Loucy (cell line): Measurements from ENCODE around the gene PPRC1.

Experiments used
- H2AFZ ChIP-seq: fragments of 200-600 bp; sonication (generic); 2 replicates; pipeline ENCODE4 v1.6.0; 2016; ENCODE audit warnings: antibody characterized with exemption, mild to moderate bottlenecking, low read length, moderate library complexity
- H3F3A ChIP-seq: fragments of 200-600 bp; 2 replicates; pipeline ENCODE4 v1.6.0; 2016; ENCODE audit warnings: antibody characterized with exemption, low read depth, mild to moderate bottlenecking
- H3K27me3 ChIP-seq: fragments of 200-600 bp; sonication (generic); 2 replicates; pipeline ENCODE4 v1.6.1; 2014; ENCODE audit warnings: low read length, mild to moderate bottlenecking; ENCODE audit not compliant: insufficient read depth, poor library complexity, severe bottlenecking
- H3K36me3 ChIP-seq: fragments of 200-600 bp; sonication (generic); 2 replicates; pipeline ENCODE4 v1.6.1; 2016; ENCODE audit warnings: low read length; ENCODE audit not compliant: insufficient read depth
- H3K4me1 ChIP-seq: fragments of 200-600 bp; sonication (generic); 2 replicates; pipeline ENCODE4 v1.5.1; 2014; ENCODE audit warnings: low read length, mild to moderate bottlenecking; ENCODE audit not compliant: insufficient read depth, poor library complexity, severe bottlenecking
- H3K4me2 ChIP-seq: fragments of 200-600 bp; sonication (generic); 2 replicates; pipeline ENCODE4 v1.6.0; 2014; ENCODE audit warnings: antibody characterized with exemption, low read length, low read depth, mild to moderate bottlenecking; ENCODE audit not compliant: poor library complexity, severe bottlenecking
- H3K4me3 ChIP-seq: fragments of 200-600 bp; sonication (generic); 2 replicates; pipeline ENCODE4 v1.5.1; 2014; ENCODE audit warnings: low read length, mild to moderate bottlenecking, mixed read lengths; ENCODE audit not compliant: poor library complexity, severe bottlenecking
- H3K79me2 ChIP-seq: fragments of 200-600 bp; sonication (generic); 2 replicates; pipeline ENCODE4 v1.6.1; 2014; ENCODE audit warnings: low read length; ENCODE audit not compliant: insufficient read depth
- H3K9ac ChIP-seq: fragments of 200-600 bp; sonication (generic); 2 replicates; pipeline ENCODE4 v1.6.0; 2014; ENCODE audit warnings: mild to moderate bottlenecking, low read depth, low read length, moderate library complexity; ENCODE audit not compliant: poor library complexity, severe bottlenecking
- H3K9me2 ChIP-seq: fragments of 200-600 bp; sonication (generic); replicated peaks from 2 replicates; pipeline ENCODE4 v1.6.1; 2016; ENCODE audit warnings: low read depth, low read length, mixed read lengths
- H3K9me3 ChIP-seq: fragments of 200-600 bp; sonication (generic); 2 replicates; pipeline ENCODE4 v1.6.1; 2014; ENCODE audit warnings: mild to moderate bottlenecking, antibody characterized with exemption, low read length, low read depth; ENCODE audit not compliant: insufficient read depth
- H4K20me1 ChIP-seq: fragments of 200-600 bp; sonication (generic); 2 replicates; pipeline ENCODE4 v1.6.0; 2014; ENCODE audit warnings: antibody characterized with exemption, low read length, mild to moderate bottlenecking; ENCODE audit not compliant: insufficient read depth, poor library complexity, severe bottlenecking
- EZH2phosphoT487 ChIP-seq: fragments of 200-600 bp; IDR thresholded peaks from 2 replicates; pipeline ENCODE4 v1.6.1; 2018; ENCODE audit warnings: antibody characterized with exemption, mild to moderate bottlenecking, moderate library complexity, borderline replicate concordance
- TF ChIP-seq, protein P1 (sequence below): fragments of 200-600 bp; sonication (generic); conservative IDR thresholded peaks from 2 replicates; pipeline ENCODE4 v1.5.1; 2014; ENCODE audit warnings: mild to moderate bottlenecking, antibody characterized with exemption, low read length

Gene PPRC1

DNA sequence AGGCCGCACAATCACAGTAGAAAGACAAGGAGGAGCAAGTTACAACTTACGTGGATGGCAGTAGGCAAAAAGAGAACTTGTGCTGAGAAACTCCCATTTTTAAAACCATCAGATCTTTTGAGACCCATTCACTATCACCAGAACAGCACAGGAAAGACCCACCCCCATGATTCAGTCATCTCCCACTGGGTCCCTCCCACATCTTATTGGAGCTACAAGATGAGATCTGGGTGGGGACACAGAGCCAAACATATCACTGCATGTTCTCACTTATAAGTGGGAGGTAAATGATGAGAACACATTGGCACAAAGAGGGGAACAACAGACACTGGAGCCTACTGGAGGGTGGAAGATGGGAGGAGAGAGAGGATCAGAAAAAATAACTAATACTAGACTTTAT, 51.8 kb downstream of the PPRC1 start:
- H3K9me3 ChIP-seq: no peaks in the 10 kb centered on the region
- H3K4me2 ChIP-seq: no peak overlapping the region
- H3K79me2 ChIP-seq: no peaks in the 10 kb centered on the region
- no peaks in the 10 kb centered on the region for H3K9me2 ChIP-seq
- H3K27me3 ChIP-seq: peaks cover 3% of the 10 kb centered on the region
- no peaks in the 10 kb centered on the region for H3K36me3 ChIP-seq
- H3K9ac ChIP-seq: no peak overlapping the region
- no peaks in the 10 kb centered on the region for H3F3A ChIP-seq
- TF ChIP-seq EZH2phosphoT487: no peak
- TF ChIP-seq, protein P1, sequence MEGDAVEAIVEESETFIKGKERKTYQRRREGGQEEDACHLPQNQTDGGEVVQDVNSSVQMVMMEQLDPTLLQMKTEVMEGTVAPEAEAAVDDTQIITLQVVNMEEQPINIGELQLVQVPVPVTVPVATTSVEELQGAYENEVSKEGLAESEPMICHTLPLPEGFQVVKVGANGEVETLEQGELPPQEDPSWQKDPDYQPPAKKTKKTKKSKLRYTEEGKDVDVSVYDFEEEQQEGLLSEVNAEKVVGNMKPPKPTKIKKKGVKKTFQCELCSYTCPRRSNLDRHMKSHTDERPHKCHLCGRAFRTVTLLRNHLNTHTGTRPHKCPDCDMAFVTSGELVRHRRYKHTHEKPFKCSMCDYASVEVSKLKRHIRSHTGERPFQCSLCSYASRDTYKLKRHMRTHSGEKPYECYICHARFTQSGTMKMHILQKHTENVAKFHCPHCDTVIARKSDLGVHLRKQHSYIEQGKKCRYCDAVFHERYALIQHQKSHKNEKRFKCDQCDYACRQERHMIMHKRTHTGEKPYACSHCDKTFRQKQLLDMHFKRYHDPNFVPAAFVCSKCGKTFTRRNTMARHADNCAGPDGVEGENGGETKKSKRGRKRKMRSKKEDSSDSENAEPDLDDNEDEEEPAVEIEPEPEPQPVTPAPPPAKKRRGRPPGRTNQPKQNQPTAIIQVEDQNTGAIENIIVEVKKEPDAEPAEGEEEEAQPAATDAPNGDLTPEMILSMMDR: no peak
- no peak overlapping the region for H2AFZ ChIP-seq
- peaks cover 3% of the 10 kb centered on the region for H3K4me1 ChIP-seq
- H3K4me3 ChIP-seq: no peak overlapping the region
- H4K20me1 ChIP-seq: no peaks in the 10 kb centered on the region

DNA sequence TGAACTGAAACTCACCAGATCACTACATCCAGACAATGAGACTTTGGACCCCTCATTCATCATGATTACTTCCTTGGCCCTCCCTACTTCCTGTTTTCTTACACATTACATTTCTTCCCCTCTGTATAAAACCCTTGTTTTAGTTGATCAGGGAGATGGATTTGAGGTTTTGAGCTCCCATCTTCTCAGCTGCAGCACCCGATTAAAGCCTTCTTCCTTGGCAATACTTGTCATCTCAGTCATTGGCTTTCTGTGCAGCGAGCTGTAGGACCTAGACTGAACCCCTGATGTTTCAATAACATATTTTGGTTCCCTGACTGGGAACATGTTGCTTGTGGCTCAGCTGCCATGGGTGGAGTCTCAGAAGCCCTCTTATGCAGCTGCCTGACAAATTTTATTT, 52.4 kb downstream of the PPRC1 start:
- H3K9ac ChIP-seq: no peak overlapping the region
- no peak overlapping the region for H2AFZ ChIP-seq
- no peaks in the 10 kb centered on the region for H3F3A ChIP-seq
- H3K4me2 ChIP-seq: no peak overlapping the region
- H3K4me1 ChIP-seq: peaks cover 3% of the 10 kb centered on the region
- H3K27me3 ChIP-seq: peaks cover 3% of the 10 kb centered on the region
- no peaks in the 10 kb centered on the region for H3K79me2 ChIP-seq
- no peak overlapping the region for H3K4me3 ChIP-seq
- no peaks in the 10 kb centered on the region for H3K36me3 ChIP-seq
- H3K9me3 ChIP-seq: no peaks in the 10 kb centered on the region
- no peak for TF ChIP-seq EZH2phosphoT487
- TF ChIP-seq, protein P1: no peak
- H4K20me1 ChIP-seq: no peaks in the 10 kb centered on the region
- no peaks in the 10 kb centered on the region for H3K9me2 ChIP-seq

GRCh38 chr10:102185811-102186527, 53.1 kb downstream of the PPRC1 start:
- no peak overlapping the region for H3K4me3 ChIP-seq
- no peaks in the 10 kb centered on the region for H4K20me1 ChIP-seq
- no peak overlapping the region for H3K9ac ChIP-seq
- no peaks in the 10 kb centered on the region for H3K36me3 ChIP-seq
- H3K4me1 ChIP-seq: peaks cover 3% of the 10 kb centered on the region
- no peaks in the 10 kb centered on the region for H3K9me2 ChIP-seq
- no peaks in the 10 kb centered on the region for H3K79me2 ChIP-seq
- TF ChIP-seq, protein P1: no peak
- no peak for TF ChIP-seq EZH2phosphoT487
- H2AFZ ChIP-seq: no peak overlapping the region
- H3F3A ChIP-seq: no peaks in the 10 kb centered on the region
- peaks cover 3% of the 10 kb centered on the region for H3K27me3 ChIP-seq
- no peaks in the 10 kb centered on the region for H3K9me3 ChIP-seq
- no peak overlapping the region for H3K4me2 ChIP-seq
